ENCODE measurements around the gene PRR5L.

PRR5L gene

DNA sequence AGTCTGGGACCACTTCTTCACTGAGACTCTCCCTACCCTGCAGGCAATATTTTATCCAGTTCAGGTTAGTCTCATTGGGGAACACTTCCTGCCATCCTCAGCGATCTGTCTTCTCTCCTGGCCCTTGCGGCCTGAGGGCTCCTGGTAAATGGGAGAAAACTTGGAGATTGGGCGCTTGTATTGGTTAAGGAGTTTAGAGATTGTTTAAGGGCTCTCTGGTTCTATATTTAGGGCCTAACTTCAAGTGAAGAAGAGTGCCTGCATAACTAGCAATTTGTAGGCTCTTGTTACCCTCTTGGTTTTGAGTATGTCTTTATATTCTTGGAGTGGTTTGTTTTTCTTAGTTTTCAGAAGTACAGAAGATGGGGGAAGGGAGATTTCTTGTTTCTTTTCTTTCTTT, 141.3 kb downstream of the PRR5L start:
- no peak overlapping the region for H3K27ac Mint-ChIP-seq (ENCODE audit: low read depth)
- ATAC-seq (replicated peaks; ENCODE audit: extremely low read depth, poor library complexity, severe bottlenecking): no peak
- H3K9me3 Mint-ChIP-seq: no peaks in the 10 kb centered on the region
- H3K4me1 Mint-ChIP-seq: peaks cover 58% of the 10 kb centered on the region
- H3K4me3 Mint-ChIP-seq: no peak overlapping the region
- H3K27me3 Mint-ChIP-seq: no peaks in the 10 kb centered on the region
- DNase-seq (ENCODE audit: low spot score in 2 of 2): no peak
- H3K36me3 Mint-ChIP-seq (ENCODE audit: insufficient read depth): peaks cover 48% of the 10 kb centered on the region

DNA sequence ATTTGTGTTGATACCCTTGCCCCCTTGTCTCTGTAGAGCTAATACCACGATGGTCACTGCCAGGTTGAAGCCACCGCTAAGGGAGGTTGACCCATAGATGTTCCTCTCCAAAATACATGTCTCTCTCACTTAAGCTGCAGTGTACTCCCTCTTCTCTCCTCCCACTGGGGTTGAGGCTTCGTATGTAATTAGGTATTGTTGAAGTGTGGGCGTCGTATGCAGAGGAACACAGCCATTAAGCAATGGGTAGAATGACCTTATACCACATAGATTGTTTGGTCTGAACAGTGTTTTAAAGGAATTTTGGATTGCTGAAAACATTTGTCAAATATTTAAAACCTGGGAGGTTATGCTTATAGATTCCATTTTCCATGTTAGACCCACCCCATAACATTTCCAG, 142.0 kb downstream of the PRR5L start:
- no peaks in the 10 kb centered on the region for H3K9me3 Mint-ChIP-seq
- H3K36me3 Mint-ChIP-seq (ENCODE audit: insufficient read depth): peaks cover 46% of the 10 kb centered on the region
- H3K27ac Mint-ChIP-seq (ENCODE audit: low read depth): no peak overlapping the region
- H3K4me3 Mint-ChIP-seq: no peak overlapping the region
- H3K27me3 Mint-ChIP-seq: no peaks in the 10 kb centered on the region
- no peak for DNase-seq (ENCODE audit: low spot score in 2 of 2)
- no peak for ATAC-seq (replicated peaks; ENCODE audit: extremely low read depth, poor library complexity, severe bottlenecking)
- peaks cover 58% of the 10 kb centered on the region for H3K4me1 Mint-ChIP-seq

DNA sequence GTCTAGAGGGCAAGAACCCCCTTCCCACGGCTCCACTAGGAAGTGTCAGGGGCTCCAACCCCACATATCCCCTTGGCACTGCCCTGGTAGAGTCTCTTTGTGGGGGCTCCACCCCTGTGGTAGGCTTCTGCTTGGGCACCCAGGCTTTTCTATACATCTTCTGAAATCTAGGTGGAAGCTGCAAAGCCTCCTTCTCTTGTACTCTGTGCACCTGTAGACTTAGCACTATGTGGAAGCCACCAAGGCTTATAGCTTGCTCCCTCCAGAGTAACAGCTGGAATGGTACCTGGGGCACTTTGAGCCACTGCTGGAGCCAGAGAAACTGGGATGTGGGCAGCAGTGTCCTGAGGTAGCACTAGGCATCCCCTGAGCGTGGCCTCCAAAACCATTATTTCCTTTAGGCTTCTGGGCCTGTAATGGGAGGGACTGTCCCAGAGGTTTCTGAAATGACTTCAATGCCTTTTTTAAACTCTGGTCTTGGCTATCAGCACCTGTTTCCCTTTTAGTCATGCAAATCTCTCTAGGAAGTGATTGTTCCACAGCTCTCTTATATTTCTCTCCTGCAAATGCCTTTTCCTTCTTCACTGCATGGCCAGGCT, 145.6 kb downstream of the PRR5L start:
- DNase-seq (ENCODE audit: low spot score in 2 of 2): no peak
- ATAC-seq (replicated peaks; ENCODE audit: extremely low read depth, poor library complexity, severe bottlenecking): no peak

DNA sequence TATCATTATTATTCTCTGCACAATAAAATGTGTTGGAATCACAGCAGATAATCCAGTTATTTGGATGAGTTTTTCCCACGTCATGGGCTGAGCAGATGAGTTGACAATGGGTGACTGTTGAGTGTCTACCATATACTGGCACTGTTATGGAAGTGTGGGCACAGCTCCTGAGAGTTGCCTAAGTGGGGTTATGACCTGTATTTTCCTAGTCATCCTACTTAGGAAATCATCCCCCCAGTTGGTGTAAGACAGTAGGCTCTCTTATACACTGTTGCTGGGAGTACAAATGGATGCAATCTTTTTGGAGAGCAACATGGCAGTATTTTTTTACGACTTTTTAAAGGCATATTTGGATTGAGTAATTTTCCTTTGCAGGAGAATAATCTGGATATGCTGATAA, 147.6 kb downstream of the PRR5L start:
- Mint-ChIP-seq H3K27me3 (no peaks in the 10 kb centered on the region), H3K4me3 (no peak overlapping the region), H3K4me1 (peaks cover 66% of the 10 kb centered on the region), H3K27ac (ENCODE audit: low read depth) (peak overlapping the region; percentile 81), H3K36me3 (ENCODE audit: insufficient read depth) (peaks cover 46% of the 10 kb centered on the region), H3K9me3 (no peaks in the 10 kb centered on the region)
- DNase-seq (ENCODE audit: low spot score in 2 of 2) (no peak), ATAC-seq (replicated peaks; ENCODE audit: extremely low read depth, poor library complexity, severe bottlenecking) (no peak)

More for the DNA sequence above, 145.6 kb downstream of the PRR5L start:
- H3K27me3 Mint-ChIP-seq: no peaks in the 10 kb centered on the region
- H3K4me3 Mint-ChIP-seq: no peak overlapping the region
- peaks cover 63% of the 10 kb centered on the region for H3K4me1 Mint-ChIP-seq
- peak overlapping the region; percentile 79 for H3K27ac Mint-ChIP-seq (ENCODE audit: low read depth)
- no peaks in the 10 kb centered on the region for H3K9me3 Mint-ChIP-seq
- peaks cover 39% of the 10 kb centered on the region for H3K36me3 Mint-ChIP-seq (ENCODE audit: insufficient read depth)

DNA sequence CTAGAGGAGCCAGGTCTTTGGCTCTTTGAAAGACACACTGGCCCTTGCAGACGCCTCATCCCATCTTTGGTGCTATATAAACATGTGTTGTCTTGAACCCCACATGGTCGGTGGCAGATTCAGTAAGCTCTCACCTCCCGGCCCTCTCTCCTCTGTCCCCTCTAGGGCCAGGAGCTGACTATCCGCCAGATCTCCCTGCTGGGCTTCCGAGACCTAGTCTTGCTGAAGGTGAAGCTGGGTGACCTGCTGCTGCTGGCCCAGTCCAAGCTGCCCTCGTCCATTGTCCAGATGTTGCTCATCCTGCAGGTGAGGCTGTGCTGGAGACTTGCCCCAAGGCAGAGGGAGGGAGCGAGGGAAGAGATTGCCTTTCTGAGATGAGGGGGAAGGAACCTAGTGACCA, 150.0 kb downstream of the PRR5L start:
- H3K27me3 Mint-ChIP-seq: no peaks in the 10 kb centered on the region
- H3K36me3 Mint-ChIP-seq (ENCODE audit: insufficient read depth): peaks cover 56% of the 10 kb centered on the region
- H3K27ac Mint-ChIP-seq (ENCODE audit: low read depth): peak overlapping the region; percentile 81
- no peak for DNase-seq (ENCODE audit: low spot score in 2 of 2)
- ATAC-seq (replicated peaks; ENCODE audit: extremely low read depth, poor library complexity, severe bottlenecking): no peak
- no peak overlapping the region for H3K4me3 Mint-ChIP-seq
- peaks cover 81% of the 10 kb centered on the region for H3K4me1 Mint-ChIP-seq
- no peaks in the 10 kb centered on the region for H3K9me3 Mint-ChIP-seq

DNA sequence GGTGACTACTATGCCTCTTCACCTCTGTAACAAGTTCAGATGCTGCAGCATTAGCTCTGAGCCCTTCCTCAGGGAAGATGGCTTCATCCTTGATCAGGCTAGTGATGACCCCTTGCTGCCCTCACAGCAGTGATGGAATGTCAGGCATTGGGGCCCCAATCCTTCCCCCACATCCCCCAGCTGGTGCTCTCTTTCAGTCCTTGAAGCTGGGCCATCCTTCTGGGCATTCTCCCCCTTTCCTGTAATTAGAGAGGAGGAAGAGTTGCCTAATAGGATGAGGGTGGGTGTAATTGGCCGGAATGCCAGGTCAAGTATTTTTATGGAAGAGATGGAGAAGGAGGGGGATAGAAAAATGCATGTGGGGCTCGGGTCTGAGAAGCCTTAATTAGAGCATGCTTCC, 151.4 kb downstream of the PRR5L start:
- H3K9me3 Mint-ChIP-seq: no peaks in the 10 kb centered on the region
- peak overlapping the region; percentile 36 for H3K27ac Mint-ChIP-seq (ENCODE audit: low read depth)
- ATAC-seq (replicated peaks; ENCODE audit: extremely low read depth, poor library complexity, severe bottlenecking) (no peak), DNase-seq (ENCODE audit: low spot score in 2 of 2) (no peak)
- peaks cover 83% of the 10 kb centered on the region for H3K4me1 Mint-ChIP-seq
- H3K27me3 Mint-ChIP-seq: no peaks in the 10 kb centered on the region
- H3K36me3 Mint-ChIP-seq (ENCODE audit: insufficient read depth): peaks cover 61% of the 10 kb centered on the region
- H3K4me3 Mint-ChIP-seq: no peak overlapping the region

DNA sequence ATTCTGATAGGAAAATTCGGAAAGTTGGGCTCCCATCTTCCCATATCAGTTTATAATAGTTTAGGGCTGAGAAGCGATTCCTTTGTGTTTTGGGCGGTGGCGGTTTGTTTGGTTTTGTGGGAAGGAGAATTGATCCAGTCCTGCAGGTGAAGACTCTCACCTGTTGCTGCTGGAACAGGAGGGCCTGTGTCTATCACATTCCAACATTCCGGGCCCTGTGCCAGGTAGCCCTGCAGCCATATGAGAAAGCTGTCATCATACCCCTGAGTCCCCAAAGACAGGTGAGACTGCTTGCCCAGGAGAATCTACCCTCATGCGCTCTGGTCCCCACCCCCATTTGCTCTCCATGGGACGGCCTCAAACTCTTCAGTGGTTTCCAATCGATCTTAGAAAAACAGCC, 151.9 kb downstream of the PRR5L start:
- Mint-ChIP-seq H3K4me1 (peaks cover 88% of the 10 kb centered on the region), H3K27ac (ENCODE audit: low read depth) (peak overlapping the region; percentile 36), H3K4me3 (no peak overlapping the region), H3K27me3 (no peaks in the 10 kb centered on the region), H3K9me3 (no peaks in the 10 kb centered on the region), H3K36me3 (ENCODE audit: insufficient read depth) (peaks cover 61% of the 10 kb centered on the region)
- no peak for ATAC-seq (replicated peaks; ENCODE audit: extremely low read depth, poor library complexity, severe bottlenecking)
- DNase-seq (ENCODE audit: low spot score in 2 of 2): no peak

DNA sequence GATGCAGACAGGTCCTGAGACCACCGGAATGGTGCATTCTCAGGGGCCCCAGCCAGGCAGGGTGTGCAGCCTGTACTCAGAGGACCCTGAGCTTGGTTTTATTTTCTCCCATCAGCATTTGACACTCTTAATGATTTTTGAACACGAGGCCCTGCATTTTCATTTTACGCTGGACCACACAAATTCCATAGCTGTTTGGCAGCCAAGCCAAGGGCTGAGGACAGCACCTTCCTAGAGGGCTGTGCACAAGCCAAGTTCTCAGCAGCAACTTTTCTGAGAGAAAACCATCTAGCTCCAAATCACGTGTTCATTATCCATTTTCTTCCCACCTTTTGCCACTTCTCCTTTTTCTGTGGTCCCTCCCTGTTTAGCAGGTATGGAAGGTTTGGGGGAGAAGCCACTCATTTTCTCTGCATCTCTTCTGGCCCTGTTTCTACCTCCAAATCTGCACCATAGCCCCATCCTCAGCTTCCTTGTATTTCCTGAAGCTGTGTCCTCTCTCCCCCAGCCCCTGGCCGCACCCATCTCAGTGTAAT, 153.5 kb downstream of the PRR5L start:
- peak overlapping the region; percentile 84 for H3K27ac Mint-ChIP-seq (ENCODE audit: low read depth)
- no peaks in the 10 kb centered on the region for H3K27me3 Mint-ChIP-seq
- peaks cover 96% of the 10 kb centered on the region for H3K4me1 Mint-ChIP-seq
- ATAC-seq (replicated peaks; ENCODE audit: extremely low read depth, poor library complexity, severe bottlenecking) (no peak), DNase-seq (ENCODE audit: low spot score in 2 of 2) (no peak)
- no peaks in the 10 kb centered on the region for H3K9me3 Mint-ChIP-seq
- H3K4me3 Mint-ChIP-seq: peak overlapping the region; percentile 63
- H3K36me3 Mint-ChIP-seq (ENCODE audit: insufficient read depth): peaks cover 65% of the 10 kb centered on the region

DNA sequence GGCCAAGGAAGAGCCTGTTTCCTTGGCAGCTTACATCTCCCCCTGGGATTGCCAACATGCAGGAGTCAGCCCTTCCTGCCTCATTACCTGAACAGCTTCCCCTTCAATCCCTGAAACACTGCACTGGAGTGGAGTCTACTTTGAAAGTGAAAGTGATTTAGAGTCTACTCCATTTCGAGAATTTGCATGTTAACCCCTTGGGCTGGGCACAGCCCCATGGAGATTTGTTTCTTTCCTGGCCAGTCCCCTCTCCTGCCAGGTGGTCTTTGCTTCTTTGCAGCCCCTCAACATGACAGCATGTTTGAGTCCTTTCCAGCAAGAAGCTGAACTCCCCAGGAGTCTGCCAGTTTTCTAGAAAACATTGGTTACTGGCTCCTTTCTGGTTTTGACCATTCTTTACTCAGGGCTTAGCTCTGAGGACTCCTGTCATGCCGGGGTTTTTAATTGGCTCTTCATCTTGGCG, 154.1 kb downstream of the PRR5L start:
- Mint-ChIP-seq H3K36me3 (ENCODE audit: insufficient read depth) (peaks cover 66% of the 10 kb centered on the region), H3K4me1 (peaks cover 93% of the 10 kb centered on the region), H3K4me3 (peak overlapping the region; percentile 63), H3K27ac (ENCODE audit: low read depth) (peak overlapping the region; percentile 84), H3K27me3 (no peaks in the 10 kb centered on the region), H3K9me3 (no peaks in the 10 kb centered on the region)
- ATAC-seq (replicated peaks; ENCODE audit: extremely low read depth, poor library complexity, severe bottlenecking) (no peak), DNase-seq (ENCODE audit: low spot score in 2 of 2) (no peak)

DNA sequence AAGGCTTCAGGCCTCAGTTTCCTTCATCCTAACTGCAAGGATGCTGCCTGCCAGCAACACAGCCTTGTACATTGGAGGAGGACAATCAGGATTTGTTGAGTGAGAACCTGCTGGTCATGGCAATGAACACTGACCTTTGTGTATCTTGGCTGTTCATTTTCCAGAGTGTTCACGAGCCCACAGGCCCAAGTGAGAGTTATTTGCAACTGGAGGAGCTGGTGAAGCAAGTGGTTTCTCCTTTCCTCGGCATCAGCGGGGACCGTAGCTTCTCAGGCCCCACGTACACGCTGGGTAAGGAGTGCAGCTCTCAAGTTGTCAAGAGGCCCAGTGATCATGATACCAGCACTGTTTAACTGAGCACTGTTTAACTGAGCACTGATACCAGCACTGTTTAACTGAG, 155.0 kb downstream of the PRR5L start:
- no peak for DNase-seq (ENCODE audit: low spot score in 2 of 2)
- Mint-ChIP-seq H3K9me3 (no peaks in the 10 kb centered on the region), H3K36me3 (ENCODE audit: insufficient read depth) (peaks cover 63% of the 10 kb centered on the region), H3K4me3 (peak overlapping the region; percentile 63), H3K27ac (ENCODE audit: low read depth) (peak overlapping the region; percentile 84), H3K27me3 (no peaks in the 10 kb centered on the region), H3K4me1 (peaks cover 84% of the 10 kb centered on the region)
- no peak for ATAC-seq (replicated peaks; ENCODE audit: extremely low read depth, poor library complexity, severe bottlenecking)

DNA sequence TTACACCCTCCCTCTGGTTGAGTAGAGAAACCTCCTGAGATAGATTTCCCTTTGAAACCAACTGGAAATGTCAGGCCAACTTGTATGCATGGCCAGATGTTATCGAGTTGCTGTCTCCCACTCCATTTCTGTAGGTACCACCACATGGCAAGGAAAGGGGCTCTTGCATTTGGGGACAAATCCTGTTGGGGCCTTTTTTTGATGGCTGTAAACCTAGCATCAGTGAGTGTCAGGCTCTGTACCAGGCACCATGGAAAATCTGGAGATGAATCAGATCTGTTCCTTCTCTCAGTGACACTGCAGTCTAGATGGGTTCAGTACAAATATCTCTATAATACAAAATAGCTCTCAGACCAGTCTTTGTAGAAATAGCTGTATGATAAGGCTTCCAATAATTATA, 155.6 kb downstream of the PRR5L start:
- Mint-ChIP-seq H3K4me3 (peak overlapping the region; percentile 63), H3K4me1 (peaks cover 77% of the 10 kb centered on the region), H3K27ac (ENCODE audit: low read depth) (peak overlapping the region; percentile 91), H3K9me3 (no peaks in the 10 kb centered on the region), H3K36me3 (ENCODE audit: insufficient read depth) (peaks cover 66% of the 10 kb centered on the region), H3K27me3 (no peaks in the 10 kb centered on the region)
- DNase-seq (ENCODE audit: low spot score in 2 of 2): no peak
- no peak for ATAC-seq (replicated peaks; ENCODE audit: extremely low read depth, poor library complexity, severe bottlenecking)

DNA sequence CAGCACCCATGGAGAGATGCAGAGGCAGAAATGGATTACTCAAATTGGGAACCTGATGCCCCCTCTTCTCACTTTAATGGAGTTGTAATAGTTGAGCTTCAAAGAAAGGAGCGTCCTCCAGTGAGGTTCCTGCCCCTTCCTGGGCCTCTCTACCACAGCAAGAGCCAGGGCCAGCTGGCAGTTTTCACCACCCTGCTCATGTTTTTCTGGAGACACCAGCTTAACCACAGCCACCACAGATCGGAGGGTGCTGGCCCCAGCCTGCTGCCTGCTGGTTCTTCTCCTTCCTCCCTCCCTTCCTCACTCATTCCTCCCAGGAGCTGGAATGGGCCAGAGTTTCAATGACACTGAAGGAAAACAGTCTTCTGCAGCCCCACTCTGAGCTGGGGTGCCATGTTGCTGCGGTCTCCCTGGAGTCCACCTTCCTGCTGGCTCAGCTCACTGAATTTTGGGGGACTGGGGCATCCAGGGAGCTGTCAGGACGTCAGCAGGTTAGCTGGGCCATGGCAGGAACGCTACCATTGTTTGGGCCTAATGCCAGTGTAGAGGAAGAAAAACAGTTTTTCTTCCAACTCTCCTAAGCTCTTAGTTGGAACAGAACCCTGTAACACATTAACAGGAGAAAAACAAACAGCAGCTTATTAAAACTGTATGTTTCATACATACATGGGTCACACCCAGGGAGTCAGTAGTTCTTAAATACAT, 156.3 kb downstream of the PRR5L start:
- Mint-ChIP-seq H3K4me1 (peaks cover 77% of the 10 kb centered on the region), H3K36me3 (ENCODE audit: insufficient read depth) (peaks cover 66% of the 10 kb centered on the region), H3K27ac (ENCODE audit: low read depth) (peak overlapping the region; percentile 91), H3K9me3 (no peaks in the 10 kb centered on the region), H3K27me3 (no peaks in the 10 kb centered on the region), H3K4me3 (peak overlapping the region; percentile 58)
- DNase-seq (ENCODE audit: low spot score in 2 of 2): no peak
- peak; percentile 45 for ATAC-seq (replicated peaks; ENCODE audit: extremely low read depth, poor library complexity, severe bottlenecking)

DNA sequence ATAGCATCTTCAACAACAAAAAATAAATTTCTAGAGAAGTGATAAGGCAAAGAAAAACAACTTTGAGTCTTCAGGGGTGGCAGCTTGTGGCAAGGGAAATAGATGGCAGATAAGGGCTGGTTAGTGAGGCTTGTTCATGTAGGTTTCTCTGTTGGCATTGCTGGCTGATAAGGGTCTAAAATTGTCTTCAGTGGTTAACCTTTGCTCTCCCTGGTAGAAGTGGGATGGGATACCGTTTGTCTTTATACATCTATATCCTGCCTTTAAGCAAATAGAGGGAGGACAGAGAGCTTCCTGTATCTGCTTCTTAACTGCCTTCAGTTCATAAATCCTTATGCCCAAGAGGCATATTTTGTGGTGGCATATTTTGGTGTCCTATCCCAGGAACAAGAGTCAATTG, 156.9 kb downstream of the PRR5L start:
- Mint-ChIP-seq H3K4me3 (peak overlapping the region; percentile 58), H3K4me1 (peaks cover 76% of the 10 kb centered on the region), H3K9me3 (no peaks in the 10 kb centered on the region), H3K36me3 (ENCODE audit: insufficient read depth) (peaks cover 66% of the 10 kb centered on the region), H3K27me3 (no peaks in the 10 kb centered on the region), H3K27ac (ENCODE audit: low read depth) (peak overlapping the region; percentile 91)
- peak; percentile 26 for ATAC-seq (replicated peaks; ENCODE audit: extremely low read depth, poor library complexity, severe bottlenecking)
- DNase-seq (ENCODE audit: low spot score in 2 of 2): no peak
